HG03135 (cell line): ENCODE data around the gene WNT3A.

Source experiments
- ATAC-seq: cut with Tn5 transposase; IDR thresholded peaks from one replicate; pipeline ENCODE4 v1.9.1; 2021; ENCODE audit warnings: mild to moderate bottlenecking, moderate library complexity; ENCODE audit not compliant: unreplicated experiment

Gene WNT3A

GRCh38 chr1:228047183-228047466, 40.3 kb downstream of the WNT3A start:
- ATAC-seq, result no peak

DNA sequence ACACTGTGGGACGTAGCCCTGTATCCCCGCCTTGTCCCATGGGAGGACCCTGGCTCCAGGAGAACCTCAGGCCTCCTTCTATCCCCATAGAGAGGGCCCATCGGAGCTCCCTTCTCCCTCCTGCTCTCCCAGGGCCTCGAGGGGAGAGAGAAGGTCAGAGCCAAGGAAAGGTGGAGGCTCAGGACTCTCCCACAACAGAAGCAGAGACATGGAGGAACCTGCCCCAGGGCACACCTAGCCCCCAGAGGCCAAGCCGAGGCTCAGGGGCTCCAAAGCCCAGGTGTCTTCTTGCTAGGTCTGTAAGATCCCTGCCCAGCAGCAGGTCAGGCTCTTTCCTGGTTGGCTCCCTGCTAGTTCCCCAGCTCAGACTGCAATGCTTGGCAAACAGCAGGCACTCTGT, 41.3 kb downstream of the WNT3A start:
- no peak for ATAC-seq

DNA sequence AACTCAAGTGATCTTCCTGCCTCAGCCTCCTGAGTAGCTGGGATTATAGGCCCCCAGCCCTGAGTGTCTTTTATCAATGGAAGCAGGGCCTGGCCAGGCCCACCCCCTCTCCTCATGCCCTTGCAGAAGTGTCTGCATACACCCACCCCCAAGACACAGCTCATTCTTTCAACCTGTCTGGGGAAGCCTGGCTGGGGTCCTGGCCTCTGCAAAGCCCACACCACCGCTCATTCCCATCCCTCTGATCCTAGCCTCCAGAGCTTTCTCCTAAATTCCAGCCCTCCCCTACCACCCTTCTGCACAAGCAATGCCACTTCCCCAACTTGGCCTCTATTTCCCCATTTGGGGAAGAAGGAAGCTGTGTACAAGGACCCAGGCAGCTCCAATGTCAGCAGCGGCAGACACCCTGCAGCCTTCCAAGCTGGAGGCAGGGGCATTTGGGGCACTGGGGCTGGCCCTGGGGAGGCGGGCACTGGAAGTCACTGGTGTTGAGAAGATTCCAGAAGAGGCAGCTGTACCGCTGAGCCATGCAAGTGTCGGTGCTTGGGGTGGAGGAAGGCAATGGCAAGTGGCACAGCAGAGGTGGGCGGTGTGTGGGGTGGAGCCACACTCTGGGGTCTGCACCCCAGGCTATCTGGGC, 42.0 kb downstream of the WNT3A start:
- no peak for ATAC-seq

DNA sequence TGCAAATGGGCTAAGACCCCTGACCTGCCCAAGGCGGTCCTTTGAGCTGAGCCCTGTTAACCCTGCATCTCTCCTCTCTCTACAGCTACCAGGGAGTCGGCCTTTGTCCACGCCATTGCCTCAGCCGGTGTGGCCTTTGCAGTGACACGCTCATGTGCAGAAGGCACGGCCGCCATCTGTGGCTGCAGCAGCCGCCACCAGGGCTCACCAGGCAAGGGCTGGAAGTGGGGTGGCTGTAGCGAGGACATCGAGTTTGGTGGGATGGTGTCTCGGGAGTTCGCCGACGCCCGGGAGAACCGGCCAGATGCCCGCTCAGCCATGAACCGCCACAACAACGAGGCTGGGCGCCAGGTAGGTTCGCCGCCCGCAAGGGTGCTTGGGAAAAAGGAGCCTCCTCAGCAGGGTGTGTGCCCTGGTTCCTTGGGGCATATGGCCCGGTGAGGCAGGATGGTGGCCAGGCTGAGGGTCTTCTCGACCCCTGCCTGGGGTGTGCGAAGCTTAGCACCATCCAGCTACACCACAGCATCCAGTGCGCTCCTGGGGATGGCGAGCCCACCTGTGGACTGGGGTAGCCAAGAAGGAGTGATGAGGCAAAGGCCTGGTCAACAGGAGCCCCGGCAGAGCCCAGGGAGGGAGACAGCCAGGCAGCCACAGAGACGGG, 43.9 kb downstream of the WNT3A start:
- no peak for ATAC-seq

GRCh38 chr1:228058172-228058948, 51.6 kb downstream of the WNT3A start:
- ATAC-seq, result no peak

- ATAC-seq, result no peak
Observed at GRCh38 chr1:228058949-228059633, 52.3 kb downstream of the WNT3A start.

GRCh38 chr1:228059634-228060457, 53.0 kb downstream of the WNT3A start:
- ATAC-seq, result no peak

- ATAC-seq, result no peak
Observed at GRCh38 chr1:228060458-228061190, 53.8 kb downstream of the WNT3A start.

DNA sequence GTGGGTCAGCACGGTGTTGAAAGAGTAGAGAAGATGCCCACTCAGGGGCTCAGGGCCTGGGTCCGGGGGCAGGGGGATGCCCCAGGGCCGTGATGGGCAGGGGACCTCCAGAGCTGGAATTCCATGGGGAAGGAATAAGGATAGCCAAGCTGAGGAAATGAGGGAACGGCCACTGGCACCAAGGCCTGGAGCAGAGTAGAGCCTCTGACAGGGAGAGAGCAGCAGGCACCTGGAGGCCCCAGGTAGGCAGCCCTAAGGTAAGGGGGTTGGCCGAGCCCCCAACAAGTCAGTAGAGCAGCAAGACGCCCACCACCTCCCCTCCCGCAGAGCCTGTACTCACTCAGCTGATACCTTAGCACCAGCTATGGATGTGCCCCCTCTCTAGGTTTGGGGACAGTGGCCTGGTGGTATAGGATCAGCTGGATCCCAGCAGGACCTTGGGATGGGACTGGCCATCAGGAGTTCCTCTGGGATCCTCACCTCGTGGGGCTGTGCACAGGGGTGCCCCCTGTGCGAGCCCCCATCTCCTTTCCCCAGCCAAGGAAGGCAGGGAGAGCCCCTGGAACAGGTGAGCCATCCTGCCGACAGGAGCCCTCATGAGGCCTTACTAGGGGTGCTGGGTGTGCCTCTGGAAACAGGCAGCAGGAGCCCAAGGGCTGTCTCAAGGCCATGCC, 54.8 kb downstream of the WNT3A start:
- ATAC-seq, result no peak

DNA sequence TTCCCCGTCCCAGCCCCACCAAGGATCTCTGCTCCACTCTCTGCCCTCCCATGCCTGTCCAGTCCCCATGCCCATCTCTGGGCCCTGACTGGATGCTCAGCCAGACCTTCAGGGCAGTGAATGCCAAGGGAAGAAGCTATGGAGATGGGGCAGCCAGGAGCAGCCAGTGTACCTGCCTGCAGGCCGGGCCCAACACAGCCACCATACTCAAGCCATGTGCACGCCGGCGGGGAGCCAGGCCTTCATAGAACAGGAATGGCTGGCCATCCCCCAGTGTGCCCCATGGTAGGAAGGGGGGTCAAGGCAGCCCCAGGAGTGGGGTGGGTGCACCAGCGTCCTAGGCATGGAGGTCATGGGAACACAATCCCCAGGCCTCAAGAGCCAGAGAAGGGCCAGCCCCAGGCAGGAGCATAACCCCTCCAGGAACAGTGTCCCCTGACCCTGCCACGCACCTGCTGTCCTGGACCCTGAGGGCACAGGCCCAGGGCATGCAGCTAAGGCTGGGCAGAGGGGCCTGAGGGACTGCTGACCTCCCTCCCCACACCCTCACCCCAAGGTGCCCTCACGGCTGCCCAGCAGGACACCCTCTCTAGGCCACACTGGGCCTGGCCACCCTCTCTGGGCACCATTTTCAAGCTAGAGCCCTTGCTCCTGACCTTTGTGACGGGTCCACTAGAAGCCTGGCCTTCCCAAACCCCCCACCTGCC, 55.4 kb downstream of the WNT3A start:
- no peak for ATAC-seq

GRCh38 chr1:228062812-228063211, 56.0 kb downstream of the WNT3A start:
- no peak for ATAC-seq

GRCh38 chr1:228063251-228064191, 56.7 kb downstream of the WNT3A start:
- no peak for ATAC-seq

DNA sequence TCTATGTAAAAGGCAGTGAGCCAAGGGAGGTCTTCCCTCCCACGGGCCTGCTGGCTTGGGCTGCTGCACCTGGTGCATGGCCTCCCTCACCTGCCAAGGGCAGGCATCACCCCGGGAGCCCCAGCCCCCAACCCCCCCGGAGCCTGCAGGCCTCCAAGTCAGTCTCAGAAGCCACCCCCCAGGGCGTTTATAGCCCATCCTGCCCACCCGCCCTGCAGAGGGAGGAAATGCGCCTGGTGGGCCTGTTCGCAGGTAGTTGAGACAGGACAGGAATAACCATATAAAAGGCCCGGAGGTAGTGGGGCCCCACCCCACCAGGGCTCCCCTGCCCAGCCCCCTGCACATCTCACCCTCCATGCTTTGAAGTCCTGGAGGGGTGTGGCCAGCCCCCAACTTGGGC, 57.5 kb downstream of the WNT3A start:
- ATAC-seq, result no peak

GRCh38 chr1:228064741-228065542, 58.1 kb downstream of the WNT3A start:
- no peak for ATAC-seq

DNA sequence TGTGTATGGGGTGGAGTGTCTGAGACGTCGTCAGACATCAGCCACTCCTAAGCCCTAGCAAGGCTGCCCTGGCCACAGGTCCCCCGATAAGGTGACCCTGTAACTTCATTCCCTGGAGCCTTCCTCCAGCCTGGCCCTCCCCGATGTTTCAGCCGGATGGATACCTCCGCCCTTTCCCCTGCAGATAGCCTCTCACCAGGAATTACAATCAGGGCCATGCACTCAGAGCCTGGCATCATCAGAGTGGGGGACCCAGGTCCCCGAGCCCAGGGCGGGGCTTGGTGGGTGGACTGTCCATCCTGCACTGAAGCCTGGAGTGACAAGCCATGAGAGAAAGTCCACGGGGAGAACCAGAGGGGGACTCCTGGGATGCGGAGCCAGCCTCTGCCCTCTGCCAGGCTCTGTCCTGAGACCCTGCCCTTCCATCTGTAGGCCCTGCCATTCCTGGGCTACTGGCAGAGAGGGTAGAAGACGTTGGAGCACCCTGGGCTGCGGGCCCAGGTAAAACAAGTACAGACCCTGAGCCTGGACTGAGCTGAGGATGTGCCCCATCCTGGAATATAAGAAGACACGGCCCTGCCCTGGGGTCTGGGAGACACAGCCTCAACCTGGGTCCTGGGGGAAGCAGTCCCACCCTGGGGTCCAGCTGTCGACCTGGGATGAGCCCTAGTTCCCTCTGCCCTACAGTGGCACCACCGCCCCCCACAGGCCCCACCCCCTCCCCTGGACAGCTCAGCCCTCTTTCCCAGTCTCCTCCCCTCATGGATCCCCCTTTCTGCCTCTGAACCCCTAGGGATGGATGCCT, 58.9 kb downstream of the WNT3A start:
- ATAC-seq, result no peak

DNA sequence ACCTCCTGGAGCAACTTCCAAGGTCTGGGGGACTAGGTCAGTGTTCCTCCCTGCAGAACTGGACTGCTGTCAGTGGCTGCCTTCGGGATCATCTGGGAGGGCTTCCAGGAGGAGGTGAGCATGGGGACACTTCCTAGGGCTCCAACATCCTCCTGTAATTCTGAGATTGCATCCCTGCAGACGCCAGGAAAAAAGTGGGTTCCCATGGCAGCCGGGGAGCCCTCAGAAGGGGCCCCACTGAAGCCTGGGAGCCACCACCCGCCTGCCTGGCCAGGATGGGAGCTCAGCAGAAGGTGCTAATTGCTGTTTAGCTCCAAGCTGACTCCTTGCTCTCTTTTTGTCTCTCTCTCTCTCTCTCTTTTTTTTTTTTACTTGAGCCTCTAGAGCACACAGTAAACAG, 59.6 kb downstream of the WNT3A start:
- no peak for ATAC-seq
